ENCODE data around the gene STRN4. TPM values are rescaled to one million over a fixed set of nuclear protein-coding genes. Genes with fewer than 3 reads are reported as not detected.

Gene STRN4
- total and polyA plus RNA-seq, 2 donors (not counting 1 experiment from before 2014, with no cell fraction given) = 111 to 112 TPM

DNA sequence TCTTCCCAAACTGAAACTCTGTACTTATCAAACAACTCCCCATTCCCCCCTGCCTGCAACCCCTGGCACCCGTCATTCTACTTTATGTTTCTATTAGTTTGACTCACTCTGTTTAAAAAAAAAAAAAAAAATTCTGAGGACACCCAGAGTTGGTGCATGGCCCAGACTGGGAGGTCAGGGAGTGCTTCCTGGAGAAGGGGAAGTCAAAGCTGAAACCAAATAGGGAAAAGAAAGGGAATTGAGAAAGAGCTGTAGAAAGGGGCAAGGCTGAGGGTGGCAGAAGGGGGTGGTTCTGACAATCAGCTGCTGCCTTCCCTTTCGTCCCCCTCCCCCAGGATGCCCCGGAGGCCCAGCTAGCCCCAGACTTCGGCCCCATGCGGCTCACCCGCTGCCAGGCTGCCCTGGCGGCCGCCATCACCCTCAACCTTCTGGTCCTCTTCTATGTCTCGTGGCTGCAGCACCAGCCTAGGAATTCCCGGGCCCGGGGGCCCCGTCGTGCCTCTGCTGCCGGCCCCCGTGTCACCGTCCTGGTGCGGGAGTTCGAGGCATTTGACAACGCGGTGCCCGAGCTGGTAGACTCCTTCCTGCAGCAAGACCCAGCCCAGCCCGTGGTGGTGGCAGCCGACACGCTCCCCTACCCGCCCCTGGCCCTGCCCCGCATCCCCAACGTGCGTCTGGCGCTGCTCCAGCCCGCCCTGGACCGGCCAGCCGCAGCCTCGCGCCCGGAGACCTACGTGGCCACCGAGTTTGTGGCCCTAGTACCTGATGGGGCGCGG, 9.0 kb upstream of the STRN4 start:
- Histone ChIP-seq H3K36me3 (replicated peaks in 1 of 2; ENCODE audit: control extremely low read depth in 1 of 2, control insufficient read depth in 1 of 2, extremely low read depth in 1 of 2, insufficient read depth in 2 of 2, low read length in 1 of 2) (no peaks in the 10 kb centered on the region), H4K20me1 (ENCODE audit: control insufficient read depth, insufficient read depth, low read length, poor library complexity, severe bottlenecking) (peaks cover 16% of the 10 kb centered on the region), H3K4me3 (ENCODE audit: control extremely low read depth in 1 of 5, extremely low read depth in 1 of 5, insufficient read depth in 1 of 5, low read depth in 2 of 5, low read length in 4 of 5) (no peak overlapping the region), H3K4me1 (ENCODE audit: control insufficient read depth in 2 of 2, insufficient read depth in 2 of 2, low read length in 2 of 2) (peaks cover 0 to 7% of the 10 kb centered on the region in 2 donors), H3K9ac (ENCODE audit: low read length) (no peak overlapping the region), H3K79me2 (ENCODE audit: control insufficient read depth, insufficient read depth, low read length) (peaks cover 8% of the 10 kb centered on the region), H3K27me3 (replicated peaks in 1 of 4; ENCODE audit: control extremely low read depth in 1 of 4, control insufficient read depth in 3 of 4, insufficient read depth in 4 of 4, low read length in 3 of 4) (no peaks in the 10 kb centered on the region), H2AFZ (ENCODE audit: insufficient read depth, low read depth, low read length, poor library complexity, severe bottlenecking) (no peak overlapping the region), H3K27ac (ENCODE audit: low read length in 2 of 2) (no peak overlapping the region), H3K9me3 (ENCODE audit: control extremely low read depth in 1 of 3, control insufficient read depth in 2 of 3, insufficient read depth in 1 of 3, low read length in 2 of 3) (no peaks in the 10 kb centered on the region), H3K4me2 (replicated peaks; ENCODE audit: low read depth, low read length, poor library complexity, severe bottlenecking) (no peak overlapping the region)
- ATAC-seq (ENCODE audit: low read depth) (no peak), DNase-seq (no peak)
- intact Hi-C loops (cut with micrococcal nuclease) = no loop called here
- Mint-ChIP-seq H3K27me3 (no peaks in the 10 kb centered on the region), H3K9me3 (ENCODE audit: insufficient read depth) (no peaks in the 10 kb centered on the region), H3K4me3 (no peak overlapping the region), H3K27ac (no peak overlapping the region), H3K4me1 (peaks cover 15% of the 10 kb centered on the region)
- TF ChIP-seq, protein P1, sequence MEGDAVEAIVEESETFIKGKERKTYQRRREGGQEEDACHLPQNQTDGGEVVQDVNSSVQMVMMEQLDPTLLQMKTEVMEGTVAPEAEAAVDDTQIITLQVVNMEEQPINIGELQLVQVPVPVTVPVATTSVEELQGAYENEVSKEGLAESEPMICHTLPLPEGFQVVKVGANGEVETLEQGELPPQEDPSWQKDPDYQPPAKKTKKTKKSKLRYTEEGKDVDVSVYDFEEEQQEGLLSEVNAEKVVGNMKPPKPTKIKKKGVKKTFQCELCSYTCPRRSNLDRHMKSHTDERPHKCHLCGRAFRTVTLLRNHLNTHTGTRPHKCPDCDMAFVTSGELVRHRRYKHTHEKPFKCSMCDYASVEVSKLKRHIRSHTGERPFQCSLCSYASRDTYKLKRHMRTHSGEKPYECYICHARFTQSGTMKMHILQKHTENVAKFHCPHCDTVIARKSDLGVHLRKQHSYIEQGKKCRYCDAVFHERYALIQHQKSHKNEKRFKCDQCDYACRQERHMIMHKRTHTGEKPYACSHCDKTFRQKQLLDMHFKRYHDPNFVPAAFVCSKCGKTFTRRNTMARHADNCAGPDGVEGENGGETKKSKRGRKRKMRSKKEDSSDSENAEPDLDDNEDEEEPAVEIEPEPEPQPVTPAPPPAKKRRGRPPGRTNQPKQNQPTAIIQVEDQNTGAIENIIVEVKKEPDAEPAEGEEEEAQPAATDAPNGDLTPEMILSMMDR (IDR thresholded peaks at IDR 0.05) = no peak
- no peak for TF ChIP-seq EZH2 (IDR thresholded peaks at IDR 0.05; ENCODE audit: borderline replicate concordance, insufficient read depth, low read depth, low read length, poor library complexity, severe bottlenecking)
- 96% methylated on average over 36 of the region's 39 CpGs for WGBS (ENCODE audit: insufficient coverage)
- POLR2A ChIA-PET = interaction anchor here (0.8 kb wide), 1 partner anchor 36 kb away, joined by 3 read pairs; no protein-coding TSS in a partner anchor
- CTCF ChIA-PET = interaction anchor here (0.8 to 8.2 kb wide), 6 partner anchors 31 to 118 kb away, joined by 3 to 245 read pairs (median 12); no protein-coding TSS in a partner anchor
